Measurements from ENCODE around the gene ANAPC4. TPM values are rescaled to one million over a fixed set of nuclear protein-coding genes. Genes with fewer than 3 reads are reported as not detected.

The ANAPC4 gene
- total RNA-seq, 1 donor from 2014 or later: 33.8 TPM

GRCh38 chr4:25466966-25467697 is 90.1 kb downstream of the ANAPC4 start:
- DNase-seq: no peak
- TF ChIP-seq CTCF (IDR thresholded peaks at IDR 0.05): no peak
- ATAC-seq: no peak
- intact Hi-C loops (cut with DNase I): no loop called here
- Histone ChIP-seq H3K4me1 (no peaks in the 10 kb centered on the region), H3K4me3 (no peak overlapping the region), H3K27ac (no peak overlapping the region), H3K27me3 (ENCODE audit: low read depth) (no peaks in the 10 kb centered on the region), H3K36me3 (no peaks in the 10 kb centered on the region), H3K9me3 (no peaks in the 10 kb centered on the region)

GRCh38 chr4:25467843-25468242 is 90.8 kb downstream of the ANAPC4 start:
- no peaks in the 10 kb centered on the region for H3K4me1 ChIP-seq
- ATAC-seq (no peak), DNase-seq (no peak)
- TF ChIP-seq CTCF (IDR thresholded peaks at IDR 0.05): no peak
- H3K36me3 ChIP-seq: no peaks in the 10 kb centered on the region
- H3K27ac ChIP-seq: no peak overlapping the region
- intact Hi-C loops (cut with DNase I): no loop called here
- no peak overlapping the region for H3K4me3 ChIP-seq
- no peaks in the 10 kb centered on the region for H3K27me3 ChIP-seq (ENCODE audit: low read depth)
- H3K9me3 ChIP-seq: no peaks in the 10 kb centered on the region

Other genes with a start within 250 kb of the ANAPC4 start
- 11.3 TPM for gene SEPSECS, start 216.8 kb upstream of the ANAPC4 start, total RNA-seq
- 21.1 TPM for gene PI4K2B, start 143.2 kb upstream of the ANAPC4 start, total RNA-seq
- gene ZCCHC4, start 64.5 kb upstream of the ANAPC4 start, total RNA-seq: 12.2 TPM